Measurements from ENCODE around the gene C12orf76. TPM values are rescaled to one million over a fixed set of nuclear protein-coding genes. Genes with fewer than 3 reads are reported as not detected.
"Not testable (repeated sequence)": the region's sequence is repeated elsewhere in the genome, so short reads cannot be mapped to it uniquely, and the experiment has no call there.

Gene C12orf76
- total RNA-seq, 3 donors from 2014 or later, result 8.5 to 12.5 (median 8.8) TPM

GRCh38 chr12:110058875-110059615 lies 10.7 kb upstream of the C12orf76 start:
- Histone ChIP-seq H3K9me3 (no peaks in the 10 kb centered on the region), H3K4me1 (ENCODE audit: low read depth) (no peaks in the 10 kb centered on the region), H3K4me3 (no peak overlapping the region), H3K36me3 (ENCODE audit: low read depth) (no peaks in the 10 kb centered on the region)
- TF ChIP-seq, protein P1, sequence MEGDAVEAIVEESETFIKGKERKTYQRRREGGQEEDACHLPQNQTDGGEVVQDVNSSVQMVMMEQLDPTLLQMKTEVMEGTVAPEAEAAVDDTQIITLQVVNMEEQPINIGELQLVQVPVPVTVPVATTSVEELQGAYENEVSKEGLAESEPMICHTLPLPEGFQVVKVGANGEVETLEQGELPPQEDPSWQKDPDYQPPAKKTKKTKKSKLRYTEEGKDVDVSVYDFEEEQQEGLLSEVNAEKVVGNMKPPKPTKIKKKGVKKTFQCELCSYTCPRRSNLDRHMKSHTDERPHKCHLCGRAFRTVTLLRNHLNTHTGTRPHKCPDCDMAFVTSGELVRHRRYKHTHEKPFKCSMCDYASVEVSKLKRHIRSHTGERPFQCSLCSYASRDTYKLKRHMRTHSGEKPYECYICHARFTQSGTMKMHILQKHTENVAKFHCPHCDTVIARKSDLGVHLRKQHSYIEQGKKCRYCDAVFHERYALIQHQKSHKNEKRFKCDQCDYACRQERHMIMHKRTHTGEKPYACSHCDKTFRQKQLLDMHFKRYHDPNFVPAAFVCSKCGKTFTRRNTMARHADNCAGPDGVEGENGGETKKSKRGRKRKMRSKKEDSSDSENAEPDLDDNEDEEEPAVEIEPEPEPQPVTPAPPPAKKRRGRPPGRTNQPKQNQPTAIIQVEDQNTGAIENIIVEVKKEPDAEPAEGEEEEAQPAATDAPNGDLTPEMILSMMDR (IDR thresholded peaks at IDR 0.05), result no peak
- no peak for DNase-seq
- ATAC-seq, result no peak
- intact Hi-C loops (cut with DNase I, micrococcal nuclease), result no loop called here

- H3K9me3 ChIP-seq; ATAC-seq; H3K36me3 ChIP-seq (ENCODE audit: low read depth); H3K4me3 ChIP-seq; DNase-seq; H3K4me1 ChIP-seq (ENCODE audit: low read depth); intact Hi-C loops (cut with DNase I, micrococcal nuclease): not testable (repeated sequence)
Observed at GRCh38 chr12:110056643-110057042, 8.3 kb upstream of the C12orf76 start.

DNA sequence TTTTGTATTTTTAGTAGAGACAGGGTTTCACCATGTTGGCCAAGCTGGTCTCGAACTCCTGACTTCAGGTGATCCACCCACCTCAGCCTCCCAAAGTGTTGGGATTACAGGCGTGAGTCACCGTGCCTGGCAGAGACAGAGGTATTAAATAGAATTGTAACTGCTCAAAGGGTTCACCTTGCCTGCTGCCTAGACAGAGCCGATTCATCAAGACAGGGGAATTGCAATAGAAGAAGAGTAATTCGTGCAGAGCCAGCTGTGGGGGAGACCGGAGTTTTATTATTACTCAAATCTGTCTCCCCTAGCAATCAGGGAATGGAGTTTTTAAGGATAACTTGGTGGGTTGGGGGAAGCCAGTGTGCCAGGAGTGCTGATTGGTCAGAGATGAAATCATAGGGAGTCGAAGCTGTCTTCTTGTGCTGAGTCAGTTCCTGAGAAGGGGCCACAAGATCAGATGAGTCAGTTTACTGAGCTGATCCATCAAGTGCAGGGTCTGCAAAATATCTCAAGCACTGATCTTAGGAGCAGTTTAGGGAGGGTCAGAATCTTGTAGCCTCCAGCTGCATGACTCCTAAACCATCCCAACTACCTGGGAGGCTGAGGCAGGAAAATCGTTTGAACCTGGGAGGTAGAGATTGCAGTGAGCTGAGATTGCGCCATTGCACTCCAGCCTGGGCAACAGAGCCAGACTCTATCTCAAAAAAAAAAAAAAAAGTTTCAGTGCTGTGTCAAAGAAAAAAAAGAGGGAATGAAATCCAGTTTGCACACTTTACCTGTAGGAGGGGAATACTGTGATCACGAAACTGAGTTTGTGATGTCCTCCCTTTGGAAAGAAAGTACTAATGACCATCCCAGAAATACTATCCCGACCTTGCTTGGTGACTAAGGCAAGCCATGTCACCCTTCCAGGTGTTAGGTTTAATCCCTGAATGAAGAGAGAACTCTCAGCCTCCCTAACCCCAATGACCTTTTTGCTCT lies 7.3 kb upstream of the C12orf76 start:
- ATAC-seq; intact Hi-C loops (cut with DNase I, micrococcal nuclease); H3K36me3 ChIP-seq (ENCODE audit: low read depth); H3K4me3 ChIP-seq; H3K4me1 ChIP-seq (ENCODE audit: low read depth); DNase-seq; H3K9me3 ChIP-seq: not testable (repeated sequence)

- DNase-seq, result no peak
- ATAC-seq, result no peak
- TF ChIP-seq, protein P1 (IDR thresholded peaks at IDR 0.05), result no peak
- no peaks in the 10 kb centered on the region for H3K9me3 ChIP-seq
- H3K4me1 ChIP-seq (ENCODE audit: low read depth), result peaks cover 16% of the 10 kb centered on the region
- no peaks in the 10 kb centered on the region for H3K36me3 ChIP-seq (ENCODE audit: low read depth)
- intact Hi-C loops (cut with DNase I, micrococcal nuclease), result no loop called here
- no peak overlapping the region for H3K4me3 ChIP-seq
Observed at GRCh38 chr12:110050927-110051326, 2.6 kb upstream of the C12orf76 start.

GRCh38 chr12:110049666-110050065 lies 1.3 kb upstream of the C12orf76 start:
- H3K9me3 ChIP-seq; ATAC-seq; H3K36me3 ChIP-seq (ENCODE audit: low read depth); DNase-seq; H3K4me3 ChIP-seq; intact Hi-C loops (cut with DNase I, micrococcal nuclease): not testable (repeated sequence)
- H3K4me1 ChIP-seq (ENCODE audit: low read depth), result peaks cover 16% of the 10 kb centered on the region

DNA sequence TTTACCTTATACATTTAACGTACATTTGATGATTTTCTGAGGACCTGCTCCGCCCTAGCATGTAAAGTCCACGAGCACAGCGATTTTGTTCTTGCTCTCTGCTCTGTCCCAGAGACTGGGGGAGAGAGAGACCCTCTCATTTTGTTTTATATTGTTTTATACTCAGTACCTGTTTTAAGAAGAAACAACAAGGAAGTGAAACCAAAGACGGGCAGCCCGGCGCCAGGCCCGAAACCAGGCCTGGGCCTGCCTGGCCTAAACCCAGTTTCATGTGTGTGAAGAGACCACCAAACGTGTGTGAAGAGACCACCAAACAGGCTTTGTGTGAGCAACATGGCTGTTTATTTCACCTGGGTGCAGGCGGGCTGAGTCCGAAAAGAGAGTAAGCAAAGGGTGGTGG lies 712 bp upstream of the C12orf76 start:
- H3K4me3 ChIP-seq; H3K36me3 ChIP-seq (ENCODE audit: low read depth); H3K9me3 ChIP-seq; ATAC-seq; intact Hi-C loops (cut with DNase I, micrococcal nuclease): not testable (repeated sequence)
- peaks cover 16% of the 10 kb centered on the region for H3K4me1 ChIP-seq (ENCODE audit: low read depth)
- DNase-seq, result peak; percentile 19 to 56 (median 47)

DNA sequence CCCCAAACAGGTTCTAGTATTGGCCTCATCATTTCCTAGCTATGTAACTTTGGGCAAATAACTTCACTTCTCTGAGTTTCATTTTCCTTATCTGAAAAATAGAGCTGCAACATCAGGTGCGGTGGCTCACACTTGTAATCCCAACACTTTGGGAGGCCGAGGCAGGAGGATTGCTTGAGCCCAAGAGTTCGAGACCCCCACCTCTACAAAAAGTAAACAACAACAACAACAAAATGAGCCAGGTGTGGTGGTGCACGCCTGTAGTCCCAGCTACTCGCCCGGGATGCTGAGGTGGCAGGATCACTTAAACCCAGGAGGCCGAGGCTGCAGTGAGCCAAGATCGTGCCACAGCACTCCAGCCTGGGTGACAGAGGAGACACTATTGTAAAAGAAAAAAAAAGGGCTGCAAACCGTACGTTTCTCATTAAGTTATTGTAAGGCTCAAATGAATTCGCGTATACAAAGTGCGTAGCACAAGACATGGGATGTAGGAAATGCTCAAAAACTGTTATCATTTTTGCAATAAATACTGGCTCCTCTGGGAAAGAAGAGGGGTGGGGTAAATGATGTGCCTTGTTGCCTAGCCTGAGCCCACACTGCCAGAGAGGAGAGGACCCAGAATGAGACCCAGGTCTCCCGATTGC lies 903 bp downstream of the C12orf76 start:
- Histone ChIP-seq H3K4me3 (peak overlapping the region; percentile 67), H3K36me3 (ENCODE audit: low read depth) (no peaks in the 10 kb centered on the region), H3K4me1 (ENCODE audit: low read depth) (peaks cover 16% of the 10 kb centered on the region), H3K9me3 (no peaks in the 10 kb centered on the region)
- TF ChIP-seq, protein P1 (IDR thresholded peaks at IDR 0.05), result no peak
- DNase-seq (no peak), ATAC-seq (no peak)
- intact Hi-C loops (cut with DNase I, micrococcal nuclease), result no loop called here

All from mucosa of descending colon (tissue), 3 donors.